ENCODE results near the gene CAPZA1.

DNA sequence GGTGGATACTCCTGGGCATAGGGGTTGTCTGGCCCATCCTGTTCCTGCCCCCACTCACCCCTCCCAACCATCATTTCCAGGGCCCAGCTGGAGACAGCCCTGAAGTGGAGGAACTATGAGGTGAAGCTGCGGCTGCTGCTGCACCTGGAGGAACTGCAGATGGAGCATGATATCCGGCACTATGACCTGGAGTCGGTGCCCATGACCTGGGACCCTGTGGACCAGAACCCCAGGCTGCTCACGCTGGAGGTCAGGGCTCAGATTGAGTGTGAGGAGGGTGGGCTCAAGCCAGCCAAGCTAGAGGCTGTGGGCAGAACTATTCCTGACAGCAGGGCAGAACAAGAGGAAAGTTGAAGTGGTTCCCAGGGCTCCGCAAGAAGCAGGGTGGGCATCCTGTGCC is 73.0 kb downstream of the CAPZA1 start:
- TF ChIP-seq POLR2AphosphoS5 (IDR thresholded peaks at IDR 0.05; ENCODE audit: borderline replicate concordance, low read depth, low read length) (no peak), FOXP2 (optimal IDR thresholded peaks at IDR 0.05; ENCODE audit: control extremely low read depth, extremely low read length, insufficient read depth) (no peak)

All from SK-N-MC (cell line).